GM12878 (cell line): ENCODE measurements around the gene CS. TPM values are rescaled to one million over a fixed set of nuclear protein-coding genes. Genes with fewer than 3 reads are reported as not detected.

Experiments
- BMI1 ChIP-seq: fragments of 450-650 bp; IDR thresholded peaks from 2 replicates; pipeline ENCODE4 v1.6.1; 2016; ENCODE audit warnings: mild to moderate bottlenecking, moderate library complexity, borderline replicate concordance
- CTCF ChIP-seq, 3 experiments: IDR thresholded peaks in 2 of 3; conservative IDR thresholded peaks in 1 of 3; 2 replicates each; pipeline ENCODE4 v1.5.1; 2011; ENCODE audit warnings: low read depth in 3 of 3, low read length in 3 of 3, mild to moderate bottlenecking in 3 of 3, control low read depth in 2 of 3, moderate library complexity in 2 of 3, inconsistent platforms in 1 of 3, mixed read lengths in 1 of 3; ENCODE audit not compliant: control insufficient read depth in 2 of 3, insufficient read depth in 1 of 3; ENCODE audit errors: extremely low read depth in 1 of 3
- ELK1 ChIP-seq: IDR thresholded peaks from 2 replicates; pipeline ENCODE4 v1.6.1; 2012; ENCODE audit warnings: low read depth, low read length, improper control_type of control experiment
- FOXK2 ChIP-seq: fragments of 450-650 bp; IDR thresholded peaks from 2 replicates; pipeline ENCODE4 v1.6.1; 2017; ENCODE audit warnings: mild to moderate bottlenecking, moderate library complexity
- KLF5 ChIP-seq: fragments of 450-650 bp; IDR thresholded peaks from 2 replicates; pipeline ENCODE4 v1.6.1; 2014; ENCODE audit warnings: mild to moderate bottlenecking; ENCODE audit not compliant: partially characterized antibody
- MEF2B ChIP-seq: fragments of 450-650 bp; IDR thresholded peaks from 2 replicates; pipeline ENCODE4 v1.6.1; 2018; ENCODE audit warnings: mild to moderate bottlenecking, moderate library complexity; ENCODE audit not compliant: partially characterized antibody, poor library complexity, severe bottlenecking
- MTA3 ChIP-seq: IDR thresholded peaks from 2 replicates; pipeline ENCODE4 v1.6.1; 2012; ENCODE audit warnings: low read length, inconsistent platforms, borderline replicate concordance
- NKRF ChIP-seq: fragments of 450-650 bp; conservative IDR thresholded peaks from 2 replicates; pipeline ENCODE4 v1.6.1; 2017; ENCODE audit warnings: mild to moderate bottlenecking, moderate library complexity
- NRF1 ChIP-seq: conservative IDR thresholded peaks from 2 replicates; pipeline ENCODE4 v1.6.1; 2011; ENCODE audit warnings: mild to moderate bottlenecking, low read depth, low read length, improper control_type of control experiment
- PAX8 ChIP-seq: fragments of 450-650 bp; IDR thresholded peaks from 2 replicates; pipeline ENCODE4 v1.6.1; 2017; ENCODE audit warnings: mild to moderate bottlenecking, moderate library complexity
- POLR2A ChIP-seq: IDR thresholded peaks from 2 replicates; pipeline ENCODE4 v1.6.1; 2011; ENCODE audit warnings: low read depth, mild to moderate bottlenecking, low read length
- RAD21 ChIP-seq: IDR thresholded peaks from 2 replicates; pipeline ENCODE4 v1.6.1; 2011; ENCODE audit warnings: mild to moderate bottlenecking, low read depth, low read length, moderate library complexity; ENCODE audit not compliant: insufficient read depth
- RAD51 ChIP-seq: fragments of 450-650 bp; IDR thresholded peaks from 2 replicates; pipeline ENCODE4 v1.6.1; 2016; ENCODE audit warnings: moderate library complexity, mild to moderate bottlenecking, inconsistent platforms
- RB1 ChIP-seq: fragments of 450-650 bp; formaldehyde crosslinking; IDR thresholded peaks from 2 replicates; pipeline ENCODE4 v1.6.1; 2017; ENCODE audit warnings: mild to moderate bottlenecking, borderline replicate concordance
- RBBP5 ChIP-seq: fragments of 200-600 bp; sonication (generic); conservative IDR thresholded peaks from 2 replicates; pipeline ENCODE4 v1.6.1; 2016
- RELA ChIP-seq: fragments of 450-650 bp; IDR thresholded peaks from 2 replicates; pipeline ENCODE4 v1.8.0; 2014; ENCODE audit warnings: borderline replicate concordance; ENCODE audit not compliant: partially characterized antibody
- RUNX3 ChIP-seq: IDR thresholded peaks from 2 replicates; pipeline ENCODE4 v1.6.1; 2012; ENCODE audit warnings: low read length, inconsistent platforms
- SMAD1 ChIP-seq: fragments of 450-650 bp; IDR thresholded peaks from 2 replicates; pipeline ENCODE4 v1.6.1; 2018; ENCODE audit warnings: mild to moderate bottlenecking, low read depth; ENCODE audit not compliant: partially characterized antibody
- SMAD5 ChIP-seq: IDR thresholded peaks from 2 replicates; pipeline ENCODE4 v1.6.1; 2016; ENCODE audit warnings: antibody characterized with exemption, low read depth
- SREBF2 ChIP-seq: IDR thresholded peaks from 2 replicates; pipeline ENCODE4 v1.6.1; 2012; ENCODE audit warnings: mild to moderate bottlenecking, low read length
- TAF1 ChIP-seq: IDR thresholded peaks from 2 replicates; pipeline ENCODE4 v1.6.1; 2011; ENCODE audit warnings: mild to moderate bottlenecking, low read depth, low read length, borderline replicate concordance
- TARDBP ChIP-seq: IDR thresholded peaks from 2 replicates; pipeline ENCODE4 v1.6.1; 2016; ENCODE audit warnings: borderline replicate concordance
- USF1 ChIP-seq: IDR thresholded peaks from 2 replicates; pipeline ENCODE4 v1.6.1; 2011; ENCODE audit warnings: borderline replicate concordance, low read depth, mild to moderate bottlenecking, moderate library complexity, mixed read lengths, low read length; ENCODE audit not compliant: insufficient read depth; ENCODE audit errors: extremely low read length
- USF2 ChIP-seq: IDR thresholded peaks from 2 replicates; pipeline ENCODE4 v1.6.1; 2011; ENCODE audit warnings: low read depth, low read length, improper control_type of control experiment, borderline replicate concordance
- ZNF384 ChIP-seq: IDR thresholded peaks from 2 replicates; pipeline ENCODE4 v1.6.1; 2012; ENCODE audit warnings: low read depth, mild to moderate bottlenecking, low read length, improper control_type of control experiment, borderline replicate concordance
- ZSCAN29 ChIP-seq: fragments of 450-650 bp; IDR thresholded peaks from 2 replicates; pipeline ENCODE4 v1.6.1; 2017; ENCODE audit warnings: mild to moderate bottlenecking, moderate library complexity
- polyA plus RNA-seq, 11 experiments: library from polyadenylated mRNA; depleted of rRNA in 4 of 11; unstranded in 6 of 11; stranded (reverse) in 5 of 11; fragments of >200 nt; fragmentation: Nextera tagmentation in 4 of 11; fragmentation: Illumina TruSeq in 1 of 11; extraction: Ambion mirVana in 4 of 11; extraction: Trizol in 1 of 11; gene quantifications; 1 replicate in 1 of 11; 2 replicates in 10 of 11; pipeline versions ENCODE4 v1.2.1 to v1.2.3, GENCODE V29; 2011 to 2016; ENCODE audit warnings: inconsistent platforms in 2 of 11, missing spikeins in 2 of 11, low read depth in 1 of 11
- total RNA-seq, 4 experiments: library from RNA; depleted of rRNA in 3 of 4; stranded (reverse); fragments of >200 nt in 3 of 4; fragmentation: Illumina TruSeq in 1 of 4; extraction: Trizol in 1 of 4; gene quantifications; 2 replicates each; pipeline versions ENCODE4 v1.2.1 to v1.2.3, GENCODE V29; 2013 to 2021

Gene CS
- total and polyA plus RNA-seq, 10 of the 15 experiments (the other 5 are each of a cell fraction or from before 2014, with no cell fraction given): 64.9 to 276 (median 139) TPM

- TF ChIP-seq USF1 (no peak), RBBP5 (no peak), TAF1 (peak; percentile 62; the same call in 1 of the 2 replicates), SREBF2 (no peak), RAD51 (no peak), RUNX3 (no peak), BMI1 (peak; percentile 40), USF2 (no peak), RELA (no peak), MTA3 (no peak), KLF5 (no peak), MEF2B (no peak), SMAD5 (peak; percentile 77; the same call in 1 of the 2 replicates), POLR2A (peak; percentile 22; the same call in 1 of the 2 replicates), CTCF (IDR thresholded peaks at IDR 0.05 in 2 of 3, conservative IDR thresholded peaks at IDR 0.05 in 1 of 3; ENCODE audit: control insufficient read depth in 2 of 3, extremely low read depth in 1 of 3, insufficient read depth in 1 of 3, low read depth in 3 of 3, low read length in 3 of 3) (no peak), ELK1 (no peak), PAX8 (peak; percentile 78; the same call in 1 of the 2 replicates), RAD21 (no peak), FOXK2 (no peak), NRF1 (no peak), RB1 (no peak), SMAD1 (peak; percentile 59), ZSCAN29 (no peak), ZNF384 (no peak), TARDBP (no peak), NKRF (0 out of 2 replicates have a peak, but pooled peaks have one; percentile 41)
These were observed 33.1 kb upstream of the CS start (continued) for GRCh38 chr12:56333197-56333678.
